GM12878 (cell line): ENCODE results near the gene WDHD1. TPM values are rescaled to one million over a fixed set of nuclear protein-coding genes. Genes with fewer than 3 reads are reported as not detected.
A peak's percentile ranks its signal among the peaks of the same experiment; 100 is the strongest.

ENCODE experiments used
- ATAC-seq: fragments of 200-7000 bp; cut with Tn5 transposase; 3 replicates; pipeline ENCODE4 v1.9.1; 2020; ENCODE audit warnings: mild to moderate bottlenecking, moderate library complexity
- BruUV-seq: library from RNA; stranded (reverse); fragments of 400-500 nt; replicated peaks from 2 replicates; lab custom pipeline; 2021; lab: Mats Ljungman, UMichigan
- CTCF ChIA-PET: fragments of 300-600 bp; sonication (Branson Sonifier 250); formaldehyde crosslinking; extraction: SDS; loops from one replicate; lab custom pipeline; 2021; ENCODE audit warnings: inconsistent platforms; lab: Yijun Ruan, JAX
- POLR2A ChIA-PET: fragments of 350-600 bp; formaldehyde crosslinking; extraction: SDS; loops from one replicate; lab custom pipeline; 2021; ENCODE audit warnings: inconsistent platforms; lab: Charles Lee
- RAD21 ChIA-PET: fragments of 300-600 bp; sonication (Branson Sonifier 250); formaldehyde crosslinking; loops from one replicate; lab custom pipeline; 2023; ENCODE audit warnings: antibody characterized with exemption; ENCODE audit not compliant: unreplicated experiment; lab: Charles Lee
- SMC1A ChIA-PET: fragments of 300-600 bp; sonication (Branson Sonifier 250); formaldehyde crosslinking; loops from one replicate; lab custom pipeline; 2023; ENCODE audit not compliant: unreplicated experiment, uncharacterized antibody; lab: Charles Lee
- DNase-seq: peaks from one replicate; pipeline ENCODE4 v3.0.0-alpha.2; 2011; ENCODE audit warnings: low read depth, low spot score
- FAIRE-seq: peaks from 3 replicates; lab custom pipeline; 2011; peaks lifted over from hg19 to GRCh38; lab: Jason Lieb, UNC
- H2AFZ ChIP-seq: 2 replicates; pipeline ENCODE4 v1.6.0; 2011; ENCODE audit warnings: low read depth, low read length, control low read depth; ENCODE audit not compliant: control insufficient read depth
- H3K27ac ChIP-seq: 2 replicates; pipeline ENCODE4 v1.5.1; 2011; ENCODE audit warnings: control low read depth; ENCODE audit not compliant: control insufficient read depth, insufficient read depth
- H3K27me3 ChIP-seq, 2 experiments: replicated peaks in 1 of 2; 2 replicates each; pipeline versions ENCODE4 v1.6.0 to v1.6.1; 2011; ENCODE audit warnings: low read length in 1 of 2; ENCODE audit not compliant: control insufficient read depth in 2 of 2, insufficient read depth in 2 of 2
- H3K36me3 ChIP-seq, 2 experiments: 2 replicates each; pipeline ENCODE4 v1.5.1; 2011; ENCODE audit warnings: low read length in 1 of 2; ENCODE audit not compliant: control insufficient read depth in 2 of 2, insufficient read depth in 2 of 2
- H3K4me1 ChIP-seq: 2 replicates; pipeline ENCODE4 v1.6.1; 2011; ENCODE audit warnings: mild to moderate bottlenecking, low read length, moderate library complexity, mixed read lengths; ENCODE audit not compliant: control insufficient read depth, insufficient read depth
- H3K4me2 ChIP-seq: 2 replicates; pipeline ENCODE4 v1.6.0; 2011; ENCODE audit warnings: control low read depth; ENCODE audit not compliant: control insufficient read depth, insufficient read depth
- H3K4me3 ChIP-seq: fragments of 200-600 bp; sonication (generic); 2 replicates; pipeline ENCODE4 v1.5.1; 2016
- H3K79me2 ChIP-seq: 2 replicates; pipeline ENCODE4 v1.6.0; 2011; ENCODE audit warnings: low read length; ENCODE audit not compliant: control insufficient read depth, insufficient read depth
- H3K9ac ChIP-seq: 2 replicates; pipeline ENCODE4 v1.8.0; 2011; ENCODE audit warnings: low read length, control low read depth, mixed read lengths; ENCODE audit not compliant: control insufficient read depth, insufficient read depth
- H3K9me3 ChIP-seq: replicated peaks from 3 replicates; pipeline ENCODE4 v1.5.1; 2011; ENCODE audit warnings: mild to moderate bottlenecking, low read length; ENCODE audit not compliant: control insufficient read depth, insufficient read depth
- H4K20me1 ChIP-seq: 2 replicates; pipeline ENCODE4 v1.6.0; 2011; ENCODE audit not compliant: control insufficient read depth, insufficient read depth
- ATF7 ChIP-seq: fragments of 450-650 bp; IDR thresholded peaks from 2 replicates; pipeline ENCODE4 v1.6.1; 2016; ENCODE audit warnings: low read depth, mild to moderate bottlenecking
- CHD4 ChIP-seq: fragments of 200-600 bp; sonication (generic); IDR thresholded peaks from 2 replicates; pipeline ENCODE4 v1.6.1; 2016; ENCODE audit warnings: mild to moderate bottlenecking
- CUX1 ChIP-seq: IDR thresholded peaks from 2 replicates; pipeline ENCODE4 v1.6.1; 2012; ENCODE audit warnings: improper control_type of control experiment, low read depth, low read length; ENCODE audit not compliant: insufficient replicate concordance
- E2F4 ChIP-seq: IDR thresholded peaks from 2 replicates; pipeline ENCODE4 v1.6.1; 2012; ENCODE audit warnings: low read depth, low read length, improper control_type of control experiment
- EZH2 ChIP-seq: IDR thresholded peaks from 2 replicates; pipeline ENCODE4 v1.6.1; 2012; ENCODE audit warnings: low read depth, mild to moderate bottlenecking, control low read depth, inconsistent platforms, low read length, borderline replicate concordance; ENCODE audit not compliant: control insufficient read depth
- HDGF ChIP-seq: fragments of 450-650 bp; IDR thresholded peaks from 2 replicates; pipeline ENCODE4 v1.6.1; 2016; ENCODE audit warnings: antibody characterized with exemption
- IRF4 ChIP-seq: IDR thresholded peaks from 2 replicates; pipeline ENCODE4 v1.6.1; 2011; ENCODE audit warnings: low read depth, low read length
- JUND ChIP-seq: IDR thresholded peaks from 2 replicates; pipeline ENCODE4 v1.6.1; 2012; ENCODE audit warnings: low read depth, mild to moderate bottlenecking, low read length, improper control_type of control experiment, moderate library complexity
- MLLT1 ChIP-seq: fragments of 450-650 bp; IDR thresholded peaks from 2 replicates; pipeline ENCODE4 v1.6.1; 2016; ENCODE audit warnings: mild to moderate bottlenecking
- MXI1 ChIP-seq: fragments of 150-350 bp; IDR thresholded peaks from 2 replicates; pipeline ENCODE4 v1.6.1; 2011; ENCODE audit warnings: low read depth, mild to moderate bottlenecking, inconsistent platforms, low read length, improper control_type of control experiment
- RELB ChIP-seq: fragments of 450-650 bp; IDR thresholded peaks from 2 replicates; pipeline ENCODE4 v1.6.1; 2017; ENCODE audit warnings: low read depth, mild to moderate bottlenecking, moderate library complexity
- SPI1 ChIP-seq: IDR thresholded peaks from 2 replicates; pipeline ENCODE4 v1.6.1; 2011; ENCODE audit warnings: low read depth, mild to moderate bottlenecking, low read length, moderate library complexity, borderline replicate concordance; ENCODE audit not compliant: insufficient read depth
- SREBF2 ChIP-seq: IDR thresholded peaks from 2 replicates; pipeline ENCODE4 v1.6.1; 2012; ENCODE audit warnings: mild to moderate bottlenecking, low read length
- STAT3 ChIP-seq: IDR thresholded peaks from 2 replicates; pipeline ENCODE4 v1.6.1; 2011; ENCODE audit warnings: low read depth, low read length, improper control_type of control experiment
- WGBS: methylation state at CpG from one replicate; pipeline ENCODE4 v1.1.6; 2016; ENCODE audit warnings: low lambda C conversion rate; ENCODE audit not compliant: insufficient replicate concordance, insufficient coverage; ENCODE audit errors: missing lambda C conversion rate; 5-methylcytosine and 5-hydroxymethylcytosine counted together
- in situ Hi-C: fragments of 300-500 bp; cut with MboI; formaldehyde crosslinking; loops from 9 replicates; pipeline ENCODE4 v1.14.3; 2018; ENCODE audit warnings: mixed read lengths
- intact Hi-C: fragments of 100-400 bp; cut with micrococcal nuclease; formaldehyde crosslinking; loops from one replicate; pipeline ENCODE4 v1.14.2; 2022; ENCODE audit not compliant: unreplicated experiment
- polyA plus RNA-seq, 11 experiments: library from polyadenylated mRNA; depleted of rRNA in 4 of 11; unstranded in 6 of 11; stranded (reverse) in 5 of 11; fragments of >200 nt; fragmentation: Nextera tagmentation in 4 of 11; fragmentation: Illumina TruSeq in 1 of 11; extraction: Ambion mirVana in 4 of 11; extraction: Trizol in 1 of 11; gene quantifications; 1 replicate in 1 of 11; 2 replicates in 10 of 11; pipeline versions ENCODE4 v1.2.1 to v1.2.3, GENCODE V29; 2011 to 2016; ENCODE audit warnings: inconsistent platforms in 2 of 11, missing spikeins in 2 of 11, low read depth in 1 of 11
- total RNA-seq, 4 experiments: library from RNA; depleted of rRNA in 3 of 4; stranded (reverse); fragments of >200 nt in 3 of 4; fragmentation: Illumina TruSeq in 1 of 4; extraction: Trizol in 1 of 4; gene quantifications; 2 replicates each; pipeline versions ENCODE4 v1.2.1 to v1.2.3, GENCODE V29; 2013 to 2021

Gene WDHD1
- total and polyA plus RNA-seq, 10 of the 15 experiments (the other 5 are each of a cell fraction or from before 2014, with no cell fraction given): 11.3 to 50.5 (median 32.6) TPM

- no peak for FAIRE-seq
- no peaks in the 10 kb centered on the region for H3K27me3 ChIP-seq
- peaks cover 1 to 18% of the 10 kb centered on the region in 2 experiments; a peak in 3 of 4 replicates for H3K36me3 ChIP-seq
- RAD21 ChIA-PET: interaction anchor here (0.6 to 1.0 kb wide), 5 partner anchors 8 to 634 kb away, joined by 3 read pairs; partner anchors contain the start of gene MAPK1IP1L
- intact Hi-C loops: no loop called here
- H3K4me1 ChIP-seq: no peaks in the 10 kb centered on the region
- peaks cover 74% of the 10 kb centered on the region for H3K79me2 ChIP-seq
- H3K4me3 ChIP-seq: no peak overlapping the region
- SMC1A ChIA-PET: interaction anchor here (0.6 to 4.0 kb wide), 9 partner anchors 8 to 219 kb away, joined by 3 to 32 read pairs (median 4); no protein-coding TSS in a partner anchor
- POLR2A ChIA-PET: interaction anchor here (0.6 to 1.8 kb wide), 9 partner anchors 8 to 487 kb away, joined by 3 to 10 read pairs (median 5); partner anchors contain the start of gene MAPK1IP1L
- in situ Hi-C loops: no loop called here
- no peak overlapping the region for H2AFZ ChIP-seq
- no TSS peak for BruUV-seq
- ATAC-seq: peak; percentile 7; the same call in 1 of the 3 replicates
- no peak overlapping the region for H3K4me2 ChIP-seq
- H3K9me3 ChIP-seq: no peaks in the 10 kb centered on the region; the same call in 2 of the 3 replicates
- no peaks in the 10 kb centered on the region for H4K20me1 ChIP-seq
- no peak for DNase-seq
- WGBS: 100% methylated on average over 5 of the region's 5 CpGs
- H3K9ac ChIP-seq: no peak overlapping the region
- CTCF ChIA-PET: interaction anchor here (0.6 to 2.4 kb wide), 9 partner anchors 8 to 211 kb away, joined by 3 to 15 read pairs (median 3); partner anchors contain the start of gene MAPK1IP1L
- no peak overlapping the region for H3K27ac ChIP-seq
- TF ChIP-seq MLLT1: no peak
- no peak for TF ChIP-seq CHD4
- TF ChIP-seq ATF7: no peak
- no peak for TF ChIP-seq STAT3
- TF ChIP-seq SREBF2: no peak
- TF ChIP-seq HDGF: no peak
- TF ChIP-seq CUX1: no peak
- no peak for TF ChIP-seq SPI1
- no peak for TF ChIP-seq EZH2
- no peak for TF ChIP-seq E2F4
- TF ChIP-seq IRF4: no peak
- no peak for TF ChIP-seq JUND
- TF ChIP-seq RELB: no peak
- TF ChIP-seq MXI1: no peak
Measured at GRCh38 chr14:55059333-55059732, 32.4 kb upstream of the WDHD1 start.
